Esophagus squamous epithelium (tissue), 4 donors: ENCODE measurements around the gene FOXJ3.

Experiments
- POLR2A ChIP-seq, 4 donors: fragments of 450-650 bp; IDR thresholded peaks; one replicate each; pipeline ENCODE4 v1.6.1; 2017; ENCODE audit warnings: antibody characterized with exemption in 4 of 4, mild to moderate bottlenecking in 4 of 4, moderate library complexity in 3 of 4
- TF ChIP-seq, protein P1 (sequence below), 6 experiments: fragments of 450-650 bp in 4 of 6; fragments of 200-600 bp in 2 of 6; sonication (generic) in 2 of 6; IDR thresholded peaks; one replicate each; pipeline ENCODE4 v1.5.1; 2016 to 2019; ENCODE audit warnings: antibody characterized with exemption in 6 of 6, mild to moderate bottlenecking in 4 of 6, moderate library complexity in 4 of 6

DNA sequence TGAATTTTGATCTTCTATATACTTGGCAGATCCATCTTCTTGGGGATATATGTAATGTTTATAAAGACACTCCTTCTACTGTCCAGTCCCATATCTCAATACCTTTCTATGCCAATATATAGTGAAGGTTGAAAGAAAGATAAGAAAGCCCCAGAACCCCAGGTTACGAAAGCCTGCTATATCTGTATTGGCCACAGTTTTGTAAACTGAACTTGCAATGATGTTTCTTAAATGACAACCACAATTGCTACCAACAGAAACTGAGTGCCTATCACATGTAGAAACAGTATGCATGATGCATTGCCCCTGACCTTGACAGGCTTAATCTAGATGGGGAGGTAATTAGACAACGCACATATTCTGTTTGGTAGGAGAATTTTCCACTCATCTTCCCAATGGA, 37.8 kb upstream of the FOXJ3 start:
- no peak for TF ChIP-seq POLR2A (IDR thresholded peaks at IDR 0.05)
- TF ChIP-seq, protein P1, sequence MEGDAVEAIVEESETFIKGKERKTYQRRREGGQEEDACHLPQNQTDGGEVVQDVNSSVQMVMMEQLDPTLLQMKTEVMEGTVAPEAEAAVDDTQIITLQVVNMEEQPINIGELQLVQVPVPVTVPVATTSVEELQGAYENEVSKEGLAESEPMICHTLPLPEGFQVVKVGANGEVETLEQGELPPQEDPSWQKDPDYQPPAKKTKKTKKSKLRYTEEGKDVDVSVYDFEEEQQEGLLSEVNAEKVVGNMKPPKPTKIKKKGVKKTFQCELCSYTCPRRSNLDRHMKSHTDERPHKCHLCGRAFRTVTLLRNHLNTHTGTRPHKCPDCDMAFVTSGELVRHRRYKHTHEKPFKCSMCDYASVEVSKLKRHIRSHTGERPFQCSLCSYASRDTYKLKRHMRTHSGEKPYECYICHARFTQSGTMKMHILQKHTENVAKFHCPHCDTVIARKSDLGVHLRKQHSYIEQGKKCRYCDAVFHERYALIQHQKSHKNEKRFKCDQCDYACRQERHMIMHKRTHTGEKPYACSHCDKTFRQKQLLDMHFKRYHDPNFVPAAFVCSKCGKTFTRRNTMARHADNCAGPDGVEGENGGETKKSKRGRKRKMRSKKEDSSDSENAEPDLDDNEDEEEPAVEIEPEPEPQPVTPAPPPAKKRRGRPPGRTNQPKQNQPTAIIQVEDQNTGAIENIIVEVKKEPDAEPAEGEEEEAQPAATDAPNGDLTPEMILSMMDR (IDR thresholded peaks at IDR 0.05) = no peak
